GM12873 (cell line): ENCODE data around the gene SLIT3.

ENCODE experiments used
- CTCF ChIP-seq: IDR thresholded peaks from 2 replicates; pipeline ENCODE4 v1.5.1; 2012; ENCODE audit warnings: low read depth, mild to moderate bottlenecking, moderate library complexity, low read length, control low read depth; ENCODE audit not compliant: insufficient read depth; ENCODE audit errors: missing control alignments

Gene SLIT3

DNA sequence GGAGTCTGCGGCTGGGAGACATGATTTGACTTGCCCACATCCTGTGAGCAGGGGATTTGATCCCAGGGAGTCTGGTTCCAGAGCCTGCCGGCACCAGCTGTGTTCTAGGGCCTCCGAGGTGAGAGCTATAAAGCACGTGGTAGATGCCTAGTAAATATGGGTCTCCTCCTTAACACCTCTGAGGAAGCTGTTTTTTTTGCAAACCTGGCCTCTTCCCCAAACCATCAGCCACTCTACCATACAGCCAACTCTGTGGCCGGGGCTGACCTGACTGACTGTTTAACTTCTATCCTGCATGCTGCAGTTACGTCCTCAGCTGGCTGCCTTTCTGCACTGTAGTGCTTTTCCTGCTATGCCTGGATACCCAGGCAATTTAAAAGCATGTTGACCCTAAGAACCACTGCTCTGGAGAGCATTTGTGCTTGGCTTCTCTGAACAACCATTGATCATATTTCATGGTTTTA lies 220.5 kb downstream of the SLIT3 start:
- no peak for TF ChIP-seq CTCF

DNA sequence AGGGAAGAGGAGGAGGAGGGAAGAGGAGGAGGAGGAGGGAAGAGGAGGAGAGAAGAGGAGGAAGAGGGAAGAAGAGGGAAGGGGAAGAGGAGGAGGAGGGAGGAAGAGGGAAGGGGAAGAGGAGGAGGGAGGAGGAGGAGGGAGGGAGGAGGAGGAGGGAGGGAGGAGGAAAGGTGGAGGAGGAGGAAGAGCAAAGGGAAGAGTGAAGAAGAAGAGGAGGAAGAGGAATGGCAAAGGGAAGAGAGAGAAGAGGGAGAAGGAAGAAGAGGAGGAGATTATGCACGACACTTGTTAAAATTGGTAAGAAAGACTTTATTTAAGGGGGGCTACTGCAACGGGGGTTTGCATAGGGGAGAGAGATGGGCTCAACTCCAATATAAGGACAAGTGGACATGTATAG lies 221.2 kb downstream of the SLIT3 start:
- no peak for TF ChIP-seq CTCF

DNA sequence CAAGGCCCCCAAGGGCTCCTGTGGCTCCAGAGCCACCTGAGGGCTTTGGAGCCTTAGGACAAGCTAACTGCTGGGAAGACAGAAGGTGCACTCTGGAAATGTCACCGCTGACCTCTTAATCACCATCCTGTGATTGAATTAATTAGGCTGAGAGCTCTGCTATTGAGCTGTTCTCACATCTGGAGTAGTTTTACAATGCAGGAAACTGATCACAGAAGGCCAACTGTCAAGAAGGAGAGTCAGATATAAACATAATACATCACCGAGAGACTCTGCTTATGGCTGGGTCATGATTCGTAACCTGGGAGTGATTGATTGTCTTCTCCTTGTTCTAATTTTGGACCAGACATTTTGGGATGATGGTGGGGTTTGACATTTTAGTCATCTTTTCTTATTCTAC lies 226.1 kb downstream of the SLIT3 start:
- no peak for TF ChIP-seq CTCF

- no peak for TF ChIP-seq CTCF
These were observed 228.7 kb downstream of the SLIT3 start for GRCh38 chr5:169072233-169072632.

DNA sequence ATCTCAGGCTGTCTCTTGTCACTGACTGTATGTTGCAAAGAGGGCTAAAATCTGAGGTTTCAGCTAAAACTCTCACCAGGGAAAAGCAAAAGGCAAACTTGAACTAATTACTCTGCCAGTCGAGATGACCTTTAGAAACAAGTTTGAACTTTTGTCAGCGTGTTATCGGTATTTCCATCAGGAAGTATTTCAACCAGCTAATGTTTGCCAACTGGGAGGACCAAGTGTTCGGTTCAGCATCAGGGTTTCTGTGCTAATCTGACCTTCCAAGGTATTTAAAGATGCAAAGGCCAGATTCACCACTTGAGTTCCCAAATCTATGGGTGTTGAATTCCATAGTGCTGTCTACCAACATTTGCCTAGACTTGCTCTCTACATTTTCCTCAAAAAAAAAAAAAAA lies 230.5 kb downstream of the SLIT3 start:
- no peak for TF ChIP-seq CTCF

GRCh38 chr5:169067751-169068173 lies 233.2 kb downstream of the SLIT3 start:
- TF ChIP-seq CTCF: no peak

GRCh38 chr5:169065400-169065799 lies 235.5 kb downstream of the SLIT3 start:
- no peak for TF ChIP-seq CTCF

DNA sequence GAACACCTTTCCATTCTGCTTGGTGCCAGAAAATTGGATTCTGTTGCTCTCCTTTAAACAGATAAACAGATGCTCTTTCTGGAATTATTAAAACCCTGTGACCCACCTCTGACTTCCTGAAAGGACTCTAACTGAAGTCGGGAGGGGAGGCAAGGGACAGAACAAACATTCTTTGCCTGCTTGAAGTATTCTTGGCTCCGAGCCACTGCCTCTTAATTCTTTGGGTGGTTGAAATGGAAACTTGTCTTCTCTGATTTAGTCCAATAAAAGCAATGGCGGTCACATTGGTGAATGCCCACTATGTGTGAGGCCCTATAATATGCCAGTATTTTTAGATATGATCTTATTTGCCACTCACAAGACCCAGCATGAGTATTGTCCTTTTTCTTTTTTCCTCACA lies 236.8 kb downstream of the SLIT3 start:
- TF ChIP-seq CTCF: no peak
